GM18861 (cell line): Measurements from ENCODE around the gene IDH3G.

ENCODE experiments used
- ATAC-seq: cut with Tn5 transposase; IDR thresholded peaks from one replicate; pipeline ENCODE4 v1.9.1; 2021; ENCODE audit not compliant: unreplicated experiment

The IDH3G gene

GRCh38 chrX:153791104-153791852 lies 2.9 kb downstream of the IDH3G start:
- no peak for ATAC-seq

GRCh38 chrX:153789654-153790053 lies 4.5 kb downstream of the IDH3G start:
- ATAC-seq, result no peak

- ATAC-seq, result no peak
Observed at GRCh38 chrX:153786669-153787068, 7.5 kb downstream of the IDH3G start.

- ATAC-seq, result no peak
Observed at GRCh38 chrX:153784325-153784967, 9.7 kb downstream of the IDH3G start.

- ATAC-seq, result no peak
Observed at GRCh38 chrX:153783378-153784013, 10.7 kb downstream of the IDH3G start.

- ATAC-seq, result no peak
Observed at GRCh38 chrX:153782871-153783270, 11.3 kb downstream of the IDH3G start.

- ATAC-seq, result no peak
Observed at GRCh38 chrX:153782313-153782712, 11.9 kb downstream of the IDH3G start.

- no peak for ATAC-seq
Observed at GRCh38 chrX:153781428-153782047, 12.6 kb downstream of the IDH3G start.

- no peak for ATAC-seq
Observed at GRCh38 chrX:153780678-153781427, 13.3 kb downstream of the IDH3G start, which contains the start of gene SRPK3. TSS of gene SRPK3 (plus strand) at chrX:153781041. CDS start at chrX:153781087, 46 bp downstream.

- no peak for ATAC-seq
Observed at GRCh38 chrX:153779891-153780677, 14.1 kb downstream of the IDH3G start.

GRCh38 chrX:153778684-153779101 lies 15.5 kb downstream of the IDH3G start:
- no peak for ATAC-seq

- ATAC-seq, result no peak
Observed at GRCh38 chrX:153778181-153778580, 16.0 kb downstream of the IDH3G start.

GRCh38 chrX:153777261-153778090 lies 16.7 kb downstream of the IDH3G start:
- no peak for ATAC-seq

- ATAC-seq, result no peak
Observed at GRCh38 chrX:153776611-153777045, 17.5 kb downstream of the IDH3G start.

- no peak for ATAC-seq
Observed at GRCh38 chrX:153776120-153776599, 18.0 kb downstream of the IDH3G start.

GRCh38 chrX:153775293-153776119 lies 18.7 kb downstream of the IDH3G start:
- no peak for ATAC-seq

- ATAC-seq, result no peak
Observed at GRCh38 chrX:153774576-153775292, 19.4 kb downstream of the IDH3G start.
